Skeletal muscle tissue (tissue), 4 donors: ENCODE results near the gene UBE2D3. TPM values are rescaled to one million over a fixed set of nuclear protein-coding genes. Genes with fewer than 3 reads are reported as not detected.

Experiments used
- H3K27ac ChIP-seq: one replicate; pipeline ENCODE4 v1.7.0; 2013; ENCODE audit warnings: mild to moderate bottlenecking, low read depth, low read length, inconsistent platforms
- H3K27me3 ChIP-seq, 3 donors: one replicate each; pipeline ENCODE4 v1.7.0; 2013; ENCODE audit warnings: low read length in 3 of 3; ENCODE audit not compliant: control insufficient read depth in 3 of 3, insufficient read depth in 3 of 3
- H3K36me3 ChIP-seq, 3 donors: one replicate each; pipeline ENCODE4 v1.7.0; 2013; ENCODE audit warnings: low read length in 3 of 3; ENCODE audit not compliant: control insufficient read depth in 3 of 3, insufficient read depth in 3 of 3
- H3K4me1 ChIP-seq, 3 donors: one replicate each; pipeline ENCODE4 v1.7.0; 2013; ENCODE audit warnings: low read length in 3 of 3, mild to moderate bottlenecking in 3 of 3; ENCODE audit not compliant: control insufficient read depth in 3 of 3, insufficient read depth in 3 of 3
- H3K4me3 ChIP-seq, 3 donors: one replicate each; pipeline ENCODE4 v1.7.0; 2013; ENCODE audit warnings: low read length in 3 of 3
- H3K9ac ChIP-seq, 3 donors: one replicate each; pipeline ENCODE4 v1.7.0; 2013; ENCODE audit warnings: low read length in 3 of 3, mild to moderate bottlenecking in 3 of 3, moderate library complexity in 2 of 3, low read depth in 1 of 3
- H3K9me3 ChIP-seq, 3 donors: one replicate each; pipeline ENCODE4 v1.7.0; 2013; ENCODE audit warnings: low read length in 3 of 3; ENCODE audit not compliant: control insufficient read depth in 3 of 3
- total RNA-seq: library from RNA; depleted of rRNA; stranded (reverse); fragments of >200 nt; gene quantifications from one replicate; pipeline ENCODE4 v1.2.3, GENCODE V29; 2014
- donor health status: Osteomylitis.

UBE2D3 gene
- total RNA-seq, 1 donor from 2014 or later: 246 TPM

DNA sequence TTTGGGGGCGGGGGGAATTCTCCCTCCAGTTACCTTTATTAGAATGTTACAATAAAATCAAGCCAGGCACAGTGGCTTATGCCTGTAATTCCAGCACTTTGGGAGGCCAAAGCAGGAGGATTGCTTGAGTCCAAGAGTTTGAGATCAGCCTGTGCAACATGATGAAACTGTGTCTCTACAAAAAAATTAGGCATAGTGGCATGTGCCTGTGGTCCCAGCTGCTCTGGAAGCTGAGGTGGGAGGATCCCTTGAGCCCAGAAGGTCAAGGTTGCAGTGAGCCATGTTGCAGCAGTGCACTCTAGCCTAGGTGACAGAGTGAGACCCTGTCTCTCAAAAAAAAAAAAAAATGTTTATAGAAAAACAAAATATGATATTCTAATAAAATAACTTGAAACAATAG is 5.3 kb upstream of the UBE2D3 start:
- Histone ChIP-seq H3K27ac (no peak overlapping the region), H3K36me3 (no peaks in the 10 kb centered on the region), H3K9me3 (no peaks in the 10 kb centered on the region), H3K4me3 (no peak overlapping the region), H3K4me1 (peaks cover 7 to 9% (median 9%) of the 10 kb centered on the region in 3 donors), H3K9ac (no peak overlapping the region), H3K27me3 (no peaks in the 10 kb centered on the region)

DNA sequence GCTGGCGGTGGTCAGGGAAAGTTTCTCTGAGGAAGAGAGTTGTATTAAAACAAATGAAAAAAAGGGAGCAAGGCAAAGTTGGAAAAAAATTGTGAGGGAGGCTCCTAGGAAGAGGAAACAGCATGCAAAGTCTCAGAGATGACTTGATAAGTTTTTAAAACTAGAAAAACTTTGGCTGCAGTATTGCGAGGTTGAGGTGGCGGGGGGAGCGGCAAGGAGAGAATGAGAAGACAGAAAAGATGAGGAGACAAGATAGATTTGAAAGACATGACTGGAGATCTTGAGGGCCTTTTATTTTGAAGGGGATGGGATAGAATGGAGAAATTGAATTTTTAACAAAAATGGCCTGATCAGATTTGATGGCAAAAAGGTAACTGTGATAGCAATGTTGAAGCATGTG is 4.8 kb upstream of the UBE2D3 start:
- no peak overlapping the region for H3K9ac ChIP-seq

DNA sequence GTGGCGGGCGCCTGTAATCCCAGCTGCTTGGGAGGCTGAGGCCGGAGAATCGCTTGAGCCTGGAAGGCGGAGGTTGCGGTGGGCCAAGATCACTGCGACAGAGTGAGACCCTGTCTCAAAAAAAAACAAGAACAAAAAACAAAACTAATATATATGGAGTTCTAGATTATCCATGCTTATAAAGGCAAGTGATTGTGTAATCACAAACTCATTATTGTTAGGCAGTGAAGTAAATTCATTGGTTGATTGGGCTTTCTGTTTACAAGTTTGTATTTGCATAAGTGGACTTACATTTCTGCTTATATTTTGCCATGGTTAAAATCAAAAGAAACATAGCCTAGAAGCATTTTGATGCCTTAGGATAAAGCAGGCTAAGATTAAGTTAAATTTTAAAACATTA is 2.5 kb upstream of the UBE2D3 start:
- Histone ChIP-seq H3K36me3 (peaks cover 0 to 7% (median 0%) of the 10 kb centered on the region in 3 donors), H3K9me3 (no peaks in the 10 kb centered on the region), H3K4me1 (peaks cover 7 to 12% (median 9%) of the 10 kb centered on the region in 3 donors), H3K27me3 (no peaks in the 10 kb centered on the region), H3K9ac (no peak overlapping the region), H3K27ac (peak overlapping the region; percentile 100), H3K4me3 (no peak overlapping the region)

More for the DNA sequence above, 4.8 kb upstream of the UBE2D3 start:
- no peaks in the 10 kb centered on the region for H3K27me3 ChIP-seq
- H3K27ac ChIP-seq: no peak overlapping the region
- peaks cover 7 to 9% (median 9%) of the 10 kb centered on the region in 3 donors for H3K4me1 ChIP-seq
- no peak overlapping the region for H3K4me3 ChIP-seq
- no peaks in the 10 kb centered on the region for H3K9me3 ChIP-seq
- no peaks in the 10 kb centered on the region for H3K36me3 ChIP-seq

DNA sequence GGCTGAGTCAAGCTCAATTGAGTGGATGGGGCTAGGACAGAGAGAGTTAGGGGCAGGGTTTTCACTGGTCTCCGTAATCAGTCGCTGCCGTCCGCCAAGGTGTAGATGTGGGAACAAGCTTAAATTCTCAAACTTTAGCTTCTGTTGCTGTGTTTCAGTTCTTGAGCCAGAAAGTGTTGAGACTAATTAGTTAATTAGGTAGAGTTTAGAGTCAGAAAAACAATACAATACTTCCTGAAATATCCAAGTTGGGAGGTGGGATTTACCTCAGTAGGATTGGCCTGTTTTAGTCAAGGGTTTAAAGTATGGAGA is 1.1 kb upstream of the UBE2D3 start:
- Histone ChIP-seq H3K27ac (peak overlapping the region; percentile 100), H3K36me3 (peaks cover 0 to 7% (median 0%) of the 10 kb centered on the region in 3 donors), H3K9me3 (no peaks in the 10 kb centered on the region), H3K4me3 (peak overlapping the region; percentile 77 to 91 (median 85)), H3K9ac (peak overlapping the region; percentile 81 to 100 (median 88)), H3K4me1 (peaks cover 18 to 24% (median 20%) of the 10 kb centered on the region in 3 donors), H3K27me3 (no peaks in the 10 kb centered on the region)

DNA sequence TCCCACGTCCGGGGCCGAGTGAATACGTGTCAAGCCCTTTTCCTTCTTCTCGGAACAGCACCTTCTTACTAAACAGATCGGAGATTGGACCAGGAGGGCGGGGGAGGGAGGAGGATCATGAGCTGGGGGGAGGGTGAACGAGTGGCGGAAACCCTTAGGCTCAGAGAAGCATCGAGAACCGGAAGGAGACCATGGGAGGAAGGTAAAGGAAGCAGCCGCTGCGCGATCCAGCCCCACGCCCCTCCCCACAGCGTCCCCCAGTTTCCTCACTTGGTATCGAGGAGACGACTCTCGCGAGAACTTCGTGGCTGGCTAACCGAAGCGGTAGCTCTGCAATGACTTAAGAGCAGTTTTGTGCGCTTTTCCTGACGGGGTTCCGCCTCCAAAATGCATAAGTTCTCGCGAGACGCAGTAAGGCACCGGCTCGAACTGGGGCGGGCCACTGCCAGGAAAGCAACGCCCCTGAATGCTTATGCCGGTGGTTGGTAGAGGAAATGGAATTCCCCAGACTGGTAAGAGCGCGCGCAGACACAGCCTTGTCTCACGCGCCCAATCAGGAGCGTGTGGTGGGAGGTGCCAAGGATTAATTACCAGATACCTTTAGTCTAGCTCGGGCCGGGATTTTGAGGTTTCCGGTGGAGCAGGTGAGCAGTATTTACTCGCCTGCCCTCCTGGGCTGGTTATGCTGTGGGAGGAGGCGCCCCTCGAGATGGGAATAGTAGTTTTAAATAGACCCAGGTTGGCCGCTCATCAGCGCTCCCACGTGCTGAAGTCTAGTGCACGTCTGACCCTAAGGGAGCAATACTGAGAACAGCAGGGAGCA is 534 bp upstream of the UBE2D3 start:
- Histone ChIP-seq H3K36me3 (peaks cover 0 to 7% (median 0%) of the 10 kb centered on the region in 3 donors), H3K9ac (peak overlapping the region; percentile 100), H3K9me3 (no peaks in the 10 kb centered on the region), H3K4me1 (peaks cover 24 to 29% (median 24%) of the 10 kb centered on the region in 3 donors), H3K27me3 (no peaks in the 10 kb centered on the region), H3K4me3 (peak overlapping the region; percentile 77 to 91 (median 85)), H3K27ac (peak overlapping the region; percentile 100)

DNA sequence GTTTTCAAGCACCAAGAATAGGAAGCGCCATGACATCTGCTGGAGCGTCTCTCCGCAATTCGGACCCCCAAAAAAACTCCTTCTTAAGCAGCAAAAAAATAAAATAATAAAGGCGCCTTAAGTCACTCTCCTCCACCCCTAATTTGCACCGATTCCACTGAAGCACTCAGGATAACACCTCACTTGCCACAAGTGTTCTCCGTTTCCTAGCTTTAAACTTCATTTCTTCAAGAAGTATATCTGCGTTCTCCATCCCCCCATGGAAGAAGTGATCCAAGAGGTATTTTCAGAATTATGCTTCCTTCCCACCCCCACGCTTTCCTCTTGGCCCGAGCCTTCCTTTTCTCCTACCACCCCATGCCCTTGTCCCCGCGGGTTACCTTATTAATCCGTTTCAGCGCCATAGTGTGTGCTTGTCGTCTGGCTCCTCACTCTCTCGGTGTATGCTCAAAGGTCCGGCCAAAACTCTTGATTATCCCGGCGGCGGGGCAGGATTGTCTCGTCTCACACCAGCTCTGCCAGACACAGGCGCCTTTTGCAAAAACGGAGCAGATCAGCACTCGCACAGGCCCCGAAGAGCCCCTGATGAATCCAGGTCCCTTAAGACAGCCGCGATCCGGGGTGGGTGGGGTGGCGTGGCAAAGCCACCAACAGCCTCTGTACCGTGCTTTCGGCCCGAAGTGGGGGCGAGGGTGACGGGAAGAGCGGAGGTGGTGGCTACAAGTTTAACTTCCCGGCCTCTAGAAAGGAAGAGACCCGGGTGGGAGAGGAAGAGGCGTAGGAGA is 1.1 kb downstream of the UBE2D3 start:
- no peaks in the 10 kb centered on the region for H3K27me3 ChIP-seq
- H3K9me3 ChIP-seq: no peaks in the 10 kb centered on the region
- H3K36me3 ChIP-seq: peaks cover 0 to 7% (median 0%) of the 10 kb centered on the region in 3 donors
- peak overlapping the region; percentile 77 to 91 (median 85) for H3K4me3 ChIP-seq
- H3K9ac ChIP-seq: peak overlapping the region; percentile 100
- H3K4me1 ChIP-seq: peaks cover 28 to 40% (median 33%) of the 10 kb centered on the region in 3 donors
- peak overlapping the region; percentile 100 for H3K27ac ChIP-seq

DNA sequence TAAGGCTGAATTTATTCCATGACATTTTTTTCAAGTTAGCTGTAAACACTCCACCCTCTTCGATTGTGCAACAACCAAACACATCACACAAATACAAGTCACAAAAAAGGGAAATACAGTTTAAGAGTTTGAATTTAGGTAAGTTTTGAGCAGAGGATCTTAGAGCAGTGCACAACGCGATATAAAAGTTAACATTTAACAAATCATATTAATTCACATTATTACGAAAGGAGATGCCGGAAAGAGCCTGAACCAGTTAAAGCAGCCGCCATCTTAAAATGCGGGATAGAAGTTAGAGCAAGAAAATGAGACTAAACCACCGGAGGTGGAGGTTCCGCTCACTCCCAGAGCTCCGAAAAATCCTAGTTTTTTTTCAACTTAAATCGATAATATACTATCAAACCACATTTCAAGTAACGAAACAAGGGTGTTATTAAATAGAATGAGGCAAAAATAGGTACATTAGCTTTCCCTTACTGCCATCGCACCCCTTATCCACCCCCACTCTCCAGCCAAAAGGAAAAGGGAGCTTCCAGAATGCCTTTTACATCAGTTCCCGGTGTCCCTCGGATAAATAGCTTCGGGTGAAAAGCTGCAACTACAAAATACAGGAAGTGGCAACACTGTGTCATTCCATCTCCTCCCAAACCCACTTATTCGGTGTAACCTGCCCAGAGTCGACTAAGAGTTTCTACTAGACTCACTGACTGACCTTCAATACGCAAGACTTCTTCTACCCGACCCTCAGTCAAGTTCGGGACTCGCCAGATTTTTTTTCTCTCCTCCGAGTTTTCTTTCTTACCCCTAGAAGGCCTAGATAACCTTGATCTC is 1.9 kb downstream of the UBE2D3 start:
- H3K9ac ChIP-seq: peak overlapping the region; percentile 100
- H3K4me3 ChIP-seq: peak overlapping the region; percentile 77 to 91 (median 85)
- H3K27me3 ChIP-seq: no peaks in the 10 kb centered on the region
- peak overlapping the region; percentile 100 for H3K27ac ChIP-seq
- peaks cover 0 to 7% (median 0%) of the 10 kb centered on the region in 3 donors for H3K36me3 ChIP-seq
- H3K9me3 ChIP-seq: no peaks in the 10 kb centered on the region
- H3K4me1 ChIP-seq: peaks cover 30 to 45% (median 41%) of the 10 kb centered on the region in 3 donors

DNA sequence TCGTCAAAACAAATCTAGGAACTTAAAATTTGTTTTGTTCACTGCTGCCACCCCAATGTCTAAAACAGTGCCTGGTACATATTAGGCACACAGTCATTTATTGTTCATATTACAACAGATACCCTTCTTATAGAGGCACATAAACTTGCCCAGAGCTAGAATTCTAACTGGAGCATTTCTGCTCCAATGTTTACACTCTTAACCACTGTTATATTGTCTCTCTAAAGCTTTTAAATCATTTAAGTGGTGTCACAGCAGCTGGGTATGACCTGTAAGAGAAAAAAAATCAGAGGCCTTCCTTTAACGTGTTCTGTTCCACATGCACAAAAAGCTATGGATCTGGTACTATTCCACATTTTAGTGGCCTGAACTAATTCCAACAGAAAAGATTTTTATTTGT is 3.0 kb downstream of the UBE2D3 start:
- peak overlapping the region; percentile 100 for H3K9ac ChIP-seq
- H3K9me3 ChIP-seq: no peaks in the 10 kb centered on the region
- no peaks in the 10 kb centered on the region for H3K27me3 ChIP-seq
- H3K4me1 ChIP-seq: peaks cover 35 to 53% (median 51%) of the 10 kb centered on the region in 3 donors
- H3K36me3 ChIP-seq: peaks cover 0 to 7% (median 0%) of the 10 kb centered on the region in 3 donors
- peak overlapping the region; percentile 100 for H3K27ac ChIP-seq
- peak overlapping the region; percentile 77 to 91 (median 85) for H3K4me3 ChIP-seq

DNA sequence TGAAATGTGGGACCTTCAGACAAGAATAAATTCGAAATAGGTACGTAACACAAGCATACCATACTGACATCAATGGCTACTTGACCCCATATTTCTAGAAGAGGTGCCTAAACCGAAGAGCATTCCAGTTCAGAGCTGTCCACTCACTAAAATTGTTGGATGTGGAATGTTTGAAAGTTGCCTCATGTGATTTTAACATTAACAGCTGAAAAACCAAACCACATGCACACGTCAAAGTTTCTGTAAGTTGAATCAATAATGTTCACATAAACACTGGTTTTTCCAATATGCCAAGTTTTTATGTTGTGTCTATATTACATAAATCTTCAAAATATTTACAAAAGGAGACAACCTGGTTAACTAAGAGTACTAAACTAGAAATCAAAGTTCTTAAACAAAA is 3.5 kb downstream of the UBE2D3 start:
- no peaks in the 10 kb centered on the region for H3K9me3 ChIP-seq
- peak overlapping the region in 1 of 3 donors; percentile 100 for H3K9ac ChIP-seq
- H3K27me3 ChIP-seq: no peaks in the 10 kb centered on the region
- peaks cover 33 to 51% (median 49%) of the 10 kb centered on the region in 3 donors for H3K4me1 ChIP-seq
- H3K36me3 ChIP-seq: peaks cover 0 to 7% (median 0%) of the 10 kb centered on the region in 3 donors
- peak overlapping the region in 2 of 3 donors; percentile 0 to 85 for H3K4me3 ChIP-seq
- peak overlapping the region; percentile 2 for H3K27ac ChIP-seq
